SIG-M5 treated with dmso at 0.1 percent for 504 hours (cell line): ENCODE data around the gene ZNF775.

Source experiments
- DNase-seq: peaks from one replicate; lab custom pipeline; 2025; ENCODE audit not compliant: unreplicated experiment; lab: John Stamatoyannopoulos, UW

Gene ZNF775

DNA sequence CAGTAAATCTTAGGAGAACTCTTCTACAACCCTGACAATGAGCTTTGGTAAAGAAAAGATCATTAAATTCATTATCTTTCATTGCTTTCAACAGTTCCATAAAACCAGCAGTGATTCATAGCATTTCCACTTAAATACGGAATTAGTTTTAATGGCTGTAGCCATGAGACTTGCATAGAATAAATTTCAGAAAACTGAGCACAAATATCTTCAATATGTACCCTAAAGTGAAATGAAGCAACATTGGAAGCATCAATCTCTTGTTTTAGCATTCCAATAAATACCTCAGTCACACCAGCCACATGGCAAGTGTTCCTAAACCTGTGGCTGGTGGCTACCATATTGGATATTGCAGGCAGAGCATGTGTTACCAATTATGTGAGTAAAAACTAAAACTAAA, 34.1 kb upstream of the ZNF775 start:
- DNase-seq, result no peak

DNA sequence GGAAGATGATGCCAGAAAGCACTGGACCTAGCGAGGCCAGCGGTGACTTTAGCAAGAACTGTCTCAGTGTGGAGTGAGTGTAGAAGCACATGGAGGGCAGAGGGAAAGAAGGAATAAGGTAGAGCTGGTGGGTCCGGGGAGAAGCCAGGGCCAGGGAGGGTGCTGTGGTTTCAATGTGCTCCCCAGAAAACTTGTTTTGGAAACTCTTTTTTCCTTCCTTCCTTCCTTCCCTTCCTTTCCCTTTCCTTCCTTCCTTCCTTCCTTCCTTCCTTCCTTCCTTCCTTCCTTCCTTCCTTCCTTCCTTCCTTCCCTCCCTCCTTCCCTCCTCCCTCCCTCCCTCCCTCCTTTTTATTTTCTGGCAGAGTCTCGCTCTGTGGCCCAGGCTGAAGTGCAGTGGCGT, 32.2 kb upstream of the ZNF775 start:
- no peak for DNase-seq

DNA sequence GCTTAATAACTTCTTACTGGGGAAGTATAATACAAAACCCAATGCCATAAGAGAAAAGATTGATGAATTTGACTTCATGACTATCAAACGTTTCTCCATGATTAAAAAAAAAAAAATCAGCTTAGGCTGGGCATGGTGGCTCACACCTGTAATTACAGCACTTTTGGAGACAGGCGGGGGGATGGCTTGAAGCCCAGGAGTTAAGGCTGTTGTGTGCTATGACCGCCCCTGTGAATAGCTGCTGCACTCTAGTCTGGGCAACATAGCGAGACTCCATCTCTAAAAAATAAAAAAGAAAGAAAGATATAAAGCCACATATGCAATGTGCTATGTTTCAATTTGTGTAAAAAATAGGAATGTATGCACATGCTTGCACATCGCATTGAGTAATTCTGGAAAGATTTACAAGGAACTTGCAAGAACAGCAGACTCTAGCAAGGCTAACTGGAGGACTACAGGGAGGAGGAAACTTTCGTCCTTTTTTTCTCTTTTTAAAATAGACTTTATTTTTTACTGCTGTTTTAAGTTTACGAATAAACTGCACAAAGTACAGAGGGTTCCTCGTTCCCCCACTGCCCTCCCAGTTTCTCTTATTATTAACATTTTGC, 27.4 kb upstream of the ZNF775 start:
- no peak for DNase-seq

- no peak for DNase-seq
These were observed 23.5 kb upstream of the ZNF775 start for GRCh38 chr7:150355666-150356059.

GRCh38 chr7:150356265-150356897, 22.7 kb upstream of the ZNF775 start:
- peak; percentile 33 for DNase-seq

- no peak for DNase-seq
These were observed 21.9 kb upstream of the ZNF775 start for GRCh38 chr7:150357270-150357669.

DNA sequence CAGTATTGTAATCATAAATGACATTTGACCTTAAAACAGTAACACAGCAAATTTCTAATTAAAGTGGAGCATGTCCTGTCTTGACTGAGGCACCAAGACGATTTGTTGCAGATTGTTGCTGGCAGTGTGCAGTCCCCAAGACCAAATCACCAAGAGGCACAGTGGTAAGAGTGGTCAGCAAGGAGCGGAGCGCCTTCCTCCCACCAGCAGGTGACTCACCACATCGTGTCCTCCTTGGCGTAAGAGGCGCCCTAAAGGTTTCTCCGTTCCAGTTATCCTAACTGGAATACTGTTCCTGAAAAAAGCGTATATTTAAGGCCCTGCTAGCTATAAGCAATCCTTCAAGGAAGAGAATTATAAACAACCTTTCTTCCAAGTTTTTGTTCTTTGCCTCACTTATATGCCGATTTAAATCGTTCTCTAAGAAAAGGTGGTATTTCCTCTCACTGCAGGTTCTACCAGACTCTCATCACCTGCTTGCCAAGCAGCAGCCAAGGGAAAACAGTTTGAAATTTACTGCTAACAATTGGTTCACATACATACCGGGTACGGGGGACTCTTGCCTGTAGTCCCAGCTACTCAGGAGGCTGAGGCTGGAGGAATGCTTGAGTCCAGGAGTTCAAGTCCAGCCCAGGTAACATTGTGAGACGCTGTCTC, 21.2 kb upstream of the ZNF775 start:
- DNase-seq, result no peak

DNA sequence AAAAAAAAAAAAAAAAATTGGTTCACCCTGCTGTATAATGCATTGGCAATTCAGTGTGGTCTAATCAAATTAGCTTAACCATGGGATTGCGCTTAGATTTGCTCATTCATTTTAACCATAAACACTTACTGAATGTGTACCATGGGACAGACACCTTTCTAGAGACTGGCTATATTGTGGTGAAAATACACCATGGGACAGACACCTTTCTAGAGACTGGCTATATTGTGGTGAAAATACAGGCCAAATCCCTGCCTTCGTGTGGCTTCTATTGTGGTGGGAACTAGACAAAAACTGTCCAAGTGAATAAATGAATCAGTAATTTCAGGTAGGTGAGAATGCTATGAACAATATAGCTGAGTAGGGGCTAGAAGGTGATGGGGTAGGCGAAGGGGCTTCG, 20.7 kb upstream of the ZNF775 start:
- no peak for DNase-seq

DNA sequence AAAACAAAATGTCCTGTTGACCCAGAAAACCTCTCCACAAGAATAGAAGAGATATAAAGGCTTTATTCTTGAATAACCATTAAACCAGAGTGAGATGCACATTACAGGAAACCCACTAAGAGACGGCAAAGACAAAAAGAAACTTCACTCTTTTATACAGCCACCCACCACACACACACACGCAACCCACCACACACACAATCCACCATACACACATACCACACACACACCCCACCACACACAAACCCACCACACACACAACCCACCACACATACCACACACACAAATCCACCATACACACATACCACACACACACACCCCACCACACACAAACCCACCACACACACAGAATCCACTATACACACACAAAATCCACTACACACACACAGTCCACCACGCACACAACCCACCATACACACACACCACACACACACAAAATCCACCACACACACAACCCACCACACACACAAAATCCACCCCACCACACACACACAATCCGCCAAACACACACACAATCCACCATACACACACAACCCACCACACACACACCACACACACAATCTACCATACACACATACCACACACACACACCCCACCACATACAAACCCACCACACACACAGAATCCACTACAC, 20.0 kb upstream of the ZNF775 start:
- no peak for DNase-seq

GRCh38 chr7:150359622-150360362, 19.3 kb upstream of the ZNF775 start:
- no peak for DNase-seq

- DNase-seq, result no peak
These were observed 18.6 kb upstream of the ZNF775 start for GRCh38 chr7:150360363-150361058.

DNA sequence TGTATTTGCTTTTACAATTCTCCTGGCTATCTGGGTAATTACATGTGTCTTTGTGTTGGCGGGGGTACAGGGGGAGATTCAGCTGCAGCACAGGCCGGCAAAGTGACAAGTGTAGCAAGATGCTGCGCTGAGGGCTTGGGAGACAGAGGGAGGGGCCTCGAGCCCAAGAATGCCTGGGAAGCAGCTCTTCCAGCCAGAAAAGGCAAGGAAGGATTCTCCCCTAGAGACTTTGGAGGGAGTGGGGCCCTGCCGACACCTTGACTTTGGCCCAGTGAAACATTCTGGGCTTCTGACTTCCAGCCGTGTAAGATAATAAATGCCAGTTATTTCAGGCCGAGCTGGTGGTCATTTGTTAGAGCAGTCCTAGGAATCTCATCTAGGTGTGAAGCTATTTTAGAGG, 17.7 kb upstream of the ZNF775 start:
- no peak for DNase-seq

DNA sequence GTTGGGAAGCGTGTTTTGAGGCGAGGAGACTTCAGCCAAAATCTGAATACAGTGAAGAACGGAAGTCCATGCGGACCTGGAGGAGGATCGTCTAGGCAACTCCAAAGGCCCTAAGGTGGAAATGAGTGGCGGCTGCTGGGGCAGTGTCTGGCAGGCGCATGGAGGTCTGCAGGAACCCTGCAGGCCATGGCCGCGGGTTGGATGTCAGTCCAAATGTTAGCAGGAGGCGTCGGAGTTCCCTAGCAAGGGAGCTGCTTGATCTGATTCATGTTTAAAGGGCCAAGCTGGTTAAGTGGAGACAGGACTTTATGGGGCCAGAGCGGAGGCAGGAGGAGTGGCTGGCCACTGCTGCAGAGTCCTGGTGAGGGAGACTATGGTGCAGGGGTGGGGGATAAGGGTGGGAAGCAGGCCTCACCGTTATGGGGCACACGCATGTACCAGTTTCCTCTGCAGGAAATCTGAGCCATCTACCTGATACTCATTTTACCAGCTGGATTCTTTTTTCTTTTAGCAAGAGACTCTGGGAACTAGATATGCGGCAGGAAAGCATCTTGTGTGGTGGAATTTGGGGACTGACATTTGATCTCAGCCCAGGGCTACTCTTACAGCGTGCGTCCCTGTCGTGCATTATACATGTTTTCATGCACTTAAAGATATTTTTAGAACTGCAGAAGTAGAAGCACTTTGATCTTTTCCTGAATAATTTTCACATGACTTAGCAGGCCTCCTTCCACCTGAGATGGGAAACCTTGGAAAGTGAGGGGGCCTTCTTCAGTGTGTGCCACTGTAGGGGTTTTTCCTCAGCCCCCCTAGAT, 17.1 kb upstream of the ZNF775 start:
- no peak for DNase-seq

- no peak for DNase-seq
These were observed 15.8 kb upstream of the ZNF775 start for GRCh38 chr7:150363370-150363769.

DNA sequence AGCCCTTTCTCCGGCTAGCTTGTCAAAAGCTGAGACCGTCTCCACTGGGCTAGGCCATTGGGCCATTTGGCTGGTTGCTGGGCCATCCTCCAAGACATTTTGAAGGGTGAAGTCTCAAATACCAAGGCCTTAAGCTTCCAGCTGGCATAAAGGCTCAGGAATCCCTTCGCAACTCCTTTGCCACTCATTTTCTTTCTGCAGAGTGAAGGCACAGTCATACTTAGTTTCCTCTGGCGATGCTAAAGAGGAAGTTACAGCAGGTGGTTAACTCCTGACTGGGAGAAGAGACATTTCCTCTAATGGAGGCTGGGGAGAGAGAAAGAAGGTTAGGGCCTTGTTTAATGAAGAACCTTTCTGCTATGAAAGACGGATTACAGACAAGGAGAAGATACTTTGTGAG, 15.3 kb upstream of the ZNF775 start:
- DNase-seq, result peak; percentile 93

DNA sequence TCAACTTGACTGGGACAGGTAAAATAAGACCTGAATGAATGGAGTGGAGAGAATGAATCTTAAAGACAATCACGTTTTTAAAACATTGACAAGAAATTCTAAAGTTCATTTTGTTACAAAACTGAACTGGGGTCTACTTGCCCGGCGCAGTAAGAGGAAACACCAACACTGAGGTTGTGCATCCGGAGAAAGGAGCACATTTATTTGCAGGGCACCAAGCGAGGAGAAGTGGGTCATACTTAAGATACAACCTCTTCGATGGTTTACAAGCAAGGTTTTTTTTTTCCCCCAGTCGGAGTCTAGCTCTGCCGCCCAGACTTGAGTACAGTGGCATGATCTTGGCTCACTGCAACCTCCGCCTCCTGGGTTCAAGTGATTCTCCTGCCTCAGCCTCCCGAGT, 13.9 kb upstream of the ZNF775 start:
- DNase-seq, result no peak

DNA sequence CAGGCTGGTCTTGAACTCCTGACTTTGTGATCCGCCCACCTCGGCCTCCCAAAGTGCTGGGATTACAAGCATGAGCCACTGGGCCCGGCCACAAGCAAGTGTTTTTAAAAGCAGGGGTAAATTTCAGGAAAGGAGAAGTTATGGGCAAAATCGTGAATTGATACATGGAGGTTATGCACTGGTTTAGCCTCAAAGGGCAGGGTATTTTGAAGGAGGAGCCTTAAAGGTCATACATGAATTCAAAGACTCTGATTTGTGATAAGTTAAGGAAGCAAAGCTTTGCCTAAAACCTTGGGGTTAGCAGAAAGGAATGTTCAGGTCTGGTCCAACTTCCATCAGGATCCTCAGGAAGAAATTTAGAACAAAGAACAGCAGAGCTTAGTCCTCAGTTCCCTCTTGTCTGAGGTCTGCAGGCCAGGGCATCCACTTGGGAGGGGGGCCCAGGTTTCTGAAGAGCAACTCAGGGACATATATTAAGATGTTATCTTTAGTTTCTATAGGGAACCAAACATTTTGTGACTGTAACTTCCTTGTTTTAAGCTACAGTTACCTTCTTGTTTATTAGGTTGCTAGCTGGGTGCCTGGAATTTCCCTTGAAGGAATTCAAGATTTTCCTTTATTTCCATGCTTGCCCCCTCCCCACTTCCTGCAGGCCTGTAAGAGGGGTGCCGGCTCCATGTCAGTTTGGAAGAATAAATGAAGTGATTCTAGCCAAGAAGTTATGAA, 13.3 kb upstream of the ZNF775 start:
- DNase-seq, result peak; percentile 88

DNA sequence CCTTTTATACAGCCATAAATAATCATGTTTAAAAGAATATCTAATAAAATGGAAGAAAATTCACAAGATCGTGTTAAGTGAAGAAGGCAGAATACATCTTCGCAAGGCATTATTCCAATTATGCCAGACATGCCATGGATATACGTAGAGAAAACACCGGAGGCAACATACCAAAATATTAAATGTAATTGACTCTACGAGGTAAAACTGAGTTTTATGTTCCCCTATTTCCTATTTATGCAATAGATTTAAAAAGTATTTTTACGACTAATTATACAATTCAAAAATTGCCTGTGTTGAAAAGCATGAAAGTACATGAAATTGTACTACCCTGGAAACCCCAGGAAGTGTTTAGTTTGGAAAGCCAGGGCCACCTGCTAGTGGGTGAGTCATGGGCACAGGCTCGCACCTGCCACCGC, 11.4 kb upstream of the ZNF775 start:
- DNase-seq, result no peak

GRCh38 chr7:150368096-150368883, 10.8 kb upstream of the ZNF775 start, which contains the start of gene REPIN1:
Gene REPIN1, plus strand, starts transcription at chr7:150368822. Its CDS starts 890 bp downstream, at chr7:150369712.
- DNase-seq, result peak; percentile 68
